ENCODE data around the gene RNF111. TPM values are rescaled to one million over a fixed set of nuclear protein-coding genes. Genes with fewer than 3 reads are reported as not detected.
"Not testable (repeated sequence)": the region's sequence is repeated elsewhere in the genome, so short reads cannot be mapped to it uniquely, and the experiment has no call there.

RNF111 gene
- total RNA-seq, 1 experiment from 2014 or later, result 22.4 TPM

- TF ChIP-seq, protein P1, sequence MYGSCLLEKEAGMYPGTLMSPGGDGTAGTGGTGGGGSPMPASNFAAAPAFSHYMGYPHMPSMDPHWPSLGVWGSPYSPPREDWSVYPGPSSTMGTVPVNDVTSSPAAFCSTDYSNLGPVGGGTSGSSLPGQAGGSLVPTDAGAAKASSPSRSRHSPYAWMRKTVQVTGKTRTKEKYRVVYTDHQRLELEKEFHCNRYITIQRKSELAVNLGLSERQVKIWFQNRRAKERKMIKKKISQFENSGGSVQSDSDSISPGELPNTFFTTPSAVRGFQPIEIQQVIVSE (CRISPR knock-in tag; IDR thresholded peaks at IDR 0.05; ENCODE audit: borderline replicate concordance), result no peak
- TF ChIP-seq, protein P2, sequence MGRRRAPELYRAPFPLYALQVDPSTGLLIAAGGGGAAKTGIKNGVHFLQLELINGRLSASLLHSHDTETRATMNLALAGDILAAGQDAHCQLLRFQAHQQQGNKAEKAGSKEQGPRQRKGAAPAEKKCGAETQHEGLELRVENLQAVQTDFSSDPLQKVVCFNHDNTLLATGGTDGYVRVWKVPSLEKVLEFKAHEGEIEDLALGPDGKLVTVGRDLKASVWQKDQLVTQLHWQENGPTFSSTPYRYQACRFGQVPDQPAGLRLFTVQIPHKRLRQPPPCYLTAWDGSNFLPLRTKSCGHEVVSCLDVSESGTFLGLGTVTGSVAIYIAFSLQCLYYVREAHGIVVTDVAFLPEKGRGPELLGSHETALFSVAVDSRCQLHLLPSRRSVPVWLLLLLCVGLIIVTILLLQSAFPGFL (CRISPR knock-in tag; IDR thresholded peaks at IDR 0.05; ENCODE audit: borderline replicate concordance), result no peak
- TF ChIP-seq ZNF396 (CRISPR knock-in tag; IDR thresholded peaks at IDR 0.05; ENCODE audit: borderline replicate concordance), result no peak
- TF ChIP-seq TEAD1 (CRISPR knock-in tag; IDR thresholded peaks at IDR 0.05), result no peak
- TF ChIP-seq ATF1 (CRISPR knock-in tag; IDR thresholded peaks at IDR 0.05), result no peak
Measured at GRCh38 chr15:58994906-58995453, 7.5 kb downstream of the RNF111 start (continued).

DNA sequence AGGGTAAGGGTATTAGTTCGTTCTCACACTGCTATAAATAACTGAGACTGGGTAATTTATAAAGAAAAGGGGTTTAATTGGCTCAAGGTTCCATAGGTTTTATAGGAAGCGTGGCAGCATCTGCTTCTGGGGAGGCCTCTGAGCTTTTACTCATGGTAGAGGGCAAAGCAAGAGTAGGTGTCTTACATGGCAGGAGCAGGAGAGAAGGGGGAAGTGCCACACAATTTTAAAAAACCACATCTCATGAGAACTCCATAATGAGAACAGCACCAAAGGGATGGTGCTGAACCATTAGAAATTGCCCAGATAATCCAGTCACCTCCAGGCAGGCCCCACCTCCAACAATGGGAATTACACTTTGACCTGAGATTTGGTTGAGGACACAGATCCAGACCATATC lies 12.2 kb downstream of the RNF111 start:
- no peaks in the 10 kb centered on the region for H3K9me3 Mint-ChIP-seq

GRCh38 chr15:59000251-59000650 lies 12.8 kb downstream of the RNF111 start:
- CTCF ChIA-PET, H3K4me3 Mint-ChIP-seq: not testable (repeated sequence)

More for the DNA sequence above, 12.2 kb downstream of the RNF111 start:
- CTCF ChIA-PET, result no interaction called here
- POLR2A ChIA-PET, result no interaction called here
- Mint-ChIP-seq H3K36me3 (no peaks in the 10 kb centered on the region), H3K27me3 (ENCODE audit: low read depth) (no peaks in the 10 kb centered on the region), H3K27ac (no peak overlapping the region), H3K4me3 (no peak overlapping the region), H3K4me1 (no peaks in the 10 kb centered on the region)
- no peak for TF ChIP-seq SMAD4 (CRISPR knock-in tag; IDR thresholded peaks at IDR 0.05)
- TF ChIP-seq, protein P3, sequence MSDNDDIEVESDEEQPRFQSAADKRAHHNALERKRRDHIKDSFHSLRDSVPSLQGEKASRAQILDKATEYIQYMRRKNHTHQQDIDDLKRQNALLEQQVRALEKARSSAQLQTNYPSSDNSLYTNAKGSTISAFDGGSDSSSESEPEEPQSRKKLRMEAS (CRISPR knock-in tag; IDR thresholded peaks at IDR 0.05), result no peak
- no peak for TF ChIP-seq ETV6 (CRISPR knock-in tag; IDR thresholded peaks at IDR 0.05)
- TF ChIP-seq, protein P4, sequence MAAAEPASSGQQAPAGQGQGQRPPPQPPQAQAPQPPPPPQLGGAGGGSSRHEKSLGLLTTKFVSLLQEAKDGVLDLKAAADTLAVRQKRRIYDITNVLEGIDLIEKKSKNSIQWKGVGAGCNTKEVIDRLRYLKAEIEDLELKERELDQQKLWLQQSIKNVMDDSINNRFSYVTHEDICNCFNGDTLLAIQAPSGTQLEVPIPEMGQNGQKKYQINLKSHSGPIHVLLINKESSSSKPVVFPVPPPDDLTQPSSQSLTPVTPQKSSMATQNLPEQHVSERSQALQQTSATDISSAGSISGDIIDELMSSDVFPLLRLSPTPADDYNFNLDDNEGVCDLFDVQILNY (CRISPR knock-in tag; IDR thresholded peaks at IDR 0.05), result no peak
- no peak for TF ChIP-seq STAT6 (CRISPR knock-in tag; conservative IDR thresholded peaks at IDR 0.05; ENCODE audit: low read depth)
- TF ChIP-seq KAT7 (CRISPR knock-in tag; IDR thresholded peaks at IDR 0.05; ENCODE audit: borderline replicate concordance), result no peak
- TF ChIP-seq, protein P5, sequence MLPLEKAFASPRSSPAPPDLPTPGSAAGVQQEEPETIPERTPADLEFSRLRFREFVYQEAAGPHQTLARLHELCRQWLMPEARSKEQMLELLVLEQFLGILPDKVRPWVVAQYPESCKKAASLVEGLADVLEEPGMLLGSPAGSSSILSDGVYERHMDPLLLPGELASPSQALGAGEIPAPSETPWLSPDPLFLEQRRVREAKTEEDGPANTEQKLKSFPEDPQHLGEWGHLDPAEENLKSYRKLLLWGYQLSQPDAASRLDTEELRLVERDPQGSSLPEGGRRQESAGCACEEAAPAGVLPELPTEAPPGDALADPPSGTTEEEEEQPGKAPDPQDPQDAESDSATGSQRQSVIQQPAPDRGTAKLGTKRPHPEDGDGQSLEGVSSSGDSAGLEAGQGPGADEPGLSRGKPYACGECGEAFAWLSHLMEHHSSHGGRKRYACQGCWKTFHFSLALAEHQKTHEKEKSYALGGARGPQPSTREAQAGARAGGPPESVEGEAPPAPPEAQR (CRISPR knock-in tag; IDR thresholded peaks at IDR 0.05), result no peak
- no peak for TF ChIP-seq FOXP1 (CRISPR knock-in tag; IDR thresholded peaks at IDR 0.05; ENCODE audit: borderline replicate concordance)
- TF ChIP-seq, protein P1 (CRISPR knock-in tag; IDR thresholded peaks at IDR 0.05; ENCODE audit: borderline replicate concordance), result no peak
- no peak for TF ChIP-seq TEAD4 (CRISPR knock-in tag; IDR thresholded peaks at IDR 0.05)
- no peak for TF ChIP-seq TCF7 (CRISPR knock-in tag; IDR thresholded peaks at IDR 0.05; ENCODE audit: low read depth)
- ATAC-seq (no peak), DNase-seq (ENCODE audit: low spot score) (no peak)

More at GRCh38 chr15:59000251-59000650, 12.8 kb downstream of the RNF111 start:
- peak; percentile 22 for DNase-seq (ENCODE audit: low spot score)
- not testable (repeated sequence) for H3K27me3 Mint-ChIP-seq (ENCODE audit: low read depth); H3K9me3 Mint-ChIP-seq; H3K36me3 Mint-ChIP-seq; H3K4me1 Mint-ChIP-seq
- peak; percentile 61 for ATAC-seq
- POLR2A ChIA-PET, result interaction anchor here (0.7 kb wide), 1 partner anchor 72 kb away, joined by 5 read pairs; no protein-coding TSS in a partner anchor
- peak overlapping the region; percentile 35; the same call in 1 of the 2 replicates for H3K27ac Mint-ChIP-seq

Data from WTC11 (cell line).